Caco-2 (cell line): ENCODE data around the gene NCAM2. TPM values are rescaled to one million over a fixed set of nuclear protein-coding genes. Genes with fewer than 3 reads are reported as not detected.

Experiments
- BruUV-seq: library from RNA; stranded (reverse); fragments of 400-500 nt; replicated peaks from 2 replicates; lab custom pipeline; 2021; lab: Mats Ljungman, UMichigan
- CTCF ChIA-PET: fragments of 300-600 bp; sonication (Branson Sonifier 250); formaldehyde crosslinking; loops from one replicate; lab custom pipeline; 2022; ENCODE audit warnings: antibody characterized with exemption; lab: Charles Lee
- POLR2A ChIA-PET: fragments of 300-600 bp; sonication (Branson Sonifier 250); formaldehyde crosslinking; loops from one replicate; lab custom pipeline; 2022; ENCODE audit warnings: antibody characterized with exemption; lab: Charles Lee
- DNase-seq, 2 experiments: peaks; one replicate each; pipeline versions ENCODE4 v3.0.0 to v3.0.0-alpha.2; 2020 to 2022
- H3K27me3 ChIP-seq: replicated peaks from 2 replicates; pipeline ENCODE4 v1.6.0; 2011; ENCODE audit warnings: low read length; ENCODE audit not compliant: control insufficient read depth, insufficient read depth
- H3K36me3 ChIP-seq: 2 replicates; pipeline ENCODE4 v1.5.1; 2011; ENCODE audit warnings: low read length; ENCODE audit not compliant: control insufficient read depth, insufficient read depth
- H3K4me1 ChIP-seq: fragments of 250-450 bp; sonication (Bioruptor Pico); 2 replicates; pipeline ENCODE4 v1.5.1; 2020; ENCODE audit warnings: mild to moderate bottlenecking
- H3K4me3 ChIP-seq: 2 replicates; pipeline ENCODE4 v1.5.1; 2011; ENCODE audit warnings: low read depth, mild to moderate bottlenecking, control low read depth, low read length
- H3K9me3 ChIP-seq: fragments of 250-450 bp; sonication (Bioruptor Pico); 2 replicates; pipeline ENCODE4 v1.5.1; 2020; ENCODE audit warnings: mild to moderate bottlenecking, moderate library complexity
- H3K27ac Mint-ChIP-seq: one replicate; pipeline ENCODE4 v1.8.0; 2022; ENCODE audit warnings: mixed read lengths; ENCODE audit not compliant: unreplicated experiment
- H3K27me3 Mint-ChIP-seq: one replicate; pipeline ENCODE4 v1.8.0; 2022; ENCODE audit warnings: mixed read lengths; ENCODE audit not compliant: insufficient read depth, unreplicated experiment
- H3K36me3 Mint-ChIP-seq: one replicate; pipeline ENCODE4 v1.8.0; 2022; ENCODE audit warnings: mild to moderate bottlenecking, mixed read lengths; ENCODE audit not compliant: insufficient read depth, unreplicated experiment
- H3K4me1 Mint-ChIP-seq: one replicate; pipeline ENCODE4 v1.8.0; 2022; ENCODE audit warnings: low read depth, mixed read lengths; ENCODE audit not compliant: unreplicated experiment
- H3K4me3 Mint-ChIP-seq: one replicate; pipeline ENCODE4 v1.8.0; 2022; ENCODE audit warnings: mild to moderate bottlenecking, moderate library complexity, mixed read lengths; ENCODE audit not compliant: unreplicated experiment
- H3K9me3 Mint-ChIP-seq: one replicate; pipeline ENCODE4 v1.8.0; 2022; ENCODE audit warnings: mixed read lengths; ENCODE audit not compliant: unreplicated experiment
- CTCF ChIP-seq, 2 experiments: fragments of 200-600 bp in 1 of 2; IDR thresholded peaks; 1 replicate in 1 of 2; 2 replicates in 1 of 2; pipeline versions ENCODE4 v1.5.1 to v1.8.0; 2011 to 2022; ENCODE audit warnings: antibody characterized with exemption in 1 of 2, control low read depth in 1 of 2, inconsistent platforms in 1 of 2, low read depth in 1 of 2, low read length in 1 of 2, mild to moderate bottlenecking in 1 of 2, moderate library complexity in 1 of 2; ENCODE audit not compliant: insufficient read depth in 1 of 2, severe bottlenecking in 1 of 2, unreplicated experiment in 1 of 2
- intact Hi-C: fragments of 100-400 bp; cut with micrococcal nuclease; formaldehyde crosslinking; loops from one replicate; pipeline ENCODE4 v1.10.0; 2022; ENCODE audit not compliant: unreplicated experiment
- total RNA-seq: library from RNA; stranded (reverse); gene quantifications from 2 replicates; pipeline ENCODE4 v1.2.3, GENCODE V29; 2022

Gene NCAM2
- total RNA-seq, 1 experiment from 2014 or later, result not detected

GRCh38 chr21:21247424-21247823 lies 249.2 kb downstream of the NCAM2 start:
- BruUV-seq, result no TSS peak
- intact Hi-C loops, result no loop called here
- no peaks in the 10 kb centered on the region for H3K27me3 ChIP-seq
- H3K27me3 Mint-ChIP-seq, result no peaks in the 10 kb centered on the region
- H3K4me3 ChIP-seq, result no peak overlapping the region
- POLR2A ChIA-PET, result no interaction called here
- H3K9me3 Mint-ChIP-seq, result no peaks in the 10 kb centered on the region
- TF ChIP-seq CTCF (IDR thresholded peaks at IDR 0.05; ENCODE audit: insufficient read depth in 1 of 2, low read depth in 1 of 2, low read length in 1 of 2, severe bottlenecking in 1 of 2, unreplicated experiment in 1 of 2), result no peak
- no peak overlapping the region for H3K4me3 Mint-ChIP-seq
- H3K27ac Mint-ChIP-seq, result no peak overlapping the region
- no peaks in the 10 kb centered on the region for H3K4me1 Mint-ChIP-seq
- no peaks in the 10 kb centered on the region for H3K9me3 ChIP-seq
- CTCF ChIA-PET, result no interaction called here
- no peaks in the 10 kb centered on the region for H3K36me3 ChIP-seq
- no peak for DNase-seq
- H3K4me1 ChIP-seq, result no peaks in the 10 kb centered on the region
- H3K36me3 Mint-ChIP-seq, result no peaks in the 10 kb centered on the region

GRCh38 chr21:21262048-21262447 lies 263.8 kb downstream of the NCAM2 start:
- Histone ChIP-seq H3K4me1 (no peaks in the 10 kb centered on the region), H3K4me3 (no peak overlapping the region), H3K36me3 (no peaks in the 10 kb centered on the region), H3K27me3 (no peaks in the 10 kb centered on the region), H3K9me3 (no peaks in the 10 kb centered on the region)
- H3K27me3 Mint-ChIP-seq, result no peaks in the 10 kb centered on the region
- no peaks in the 10 kb centered on the region for H3K36me3 Mint-ChIP-seq
- no peaks in the 10 kb centered on the region for H3K4me1 Mint-ChIP-seq
- ChIA-PET POLR2A (no interaction called here), CTCF (no interaction called here)
- no peak for TF ChIP-seq CTCF (IDR thresholded peaks at IDR 0.05; ENCODE audit: insufficient read depth in 1 of 2, low read depth in 1 of 2, low read length in 1 of 2, severe bottlenecking in 1 of 2, unreplicated experiment in 1 of 2)
- no peak for DNase-seq
- intact Hi-C loops, result no loop called here
- no peaks in the 10 kb centered on the region for H3K9me3 Mint-ChIP-seq
- BruUV-seq, result no TSS peak
- no peak overlapping the region for H3K27ac Mint-ChIP-seq
- H3K4me3 Mint-ChIP-seq, result no peak overlapping the region

- Histone ChIP-seq H3K4me1 (no peaks in the 10 kb centered on the region), H3K27me3 (no peaks in the 10 kb centered on the region), H3K9me3 (no peaks in the 10 kb centered on the region), H3K4me3 (no peak overlapping the region), H3K36me3 (no peaks in the 10 kb centered on the region)
- H3K36me3 Mint-ChIP-seq, result no peaks in the 10 kb centered on the region
- H3K27me3 Mint-ChIP-seq, result no peaks in the 10 kb centered on the region
- no peak for DNase-seq
- intact Hi-C loops, result no loop called here
- BruUV-seq, result no TSS peak
- no peaks in the 10 kb centered on the region for H3K4me1 Mint-ChIP-seq
- TF ChIP-seq CTCF (IDR thresholded peaks at IDR 0.05; ENCODE audit: insufficient read depth in 1 of 2, low read depth in 1 of 2, low read length in 1 of 2, severe bottlenecking in 1 of 2, unreplicated experiment in 1 of 2), result no peak
- CTCF ChIA-PET, result no interaction called here
- H3K4me3 Mint-ChIP-seq, result no peak overlapping the region
- no peaks in the 10 kb centered on the region for H3K9me3 Mint-ChIP-seq
- H3K27ac Mint-ChIP-seq, result no peak overlapping the region
- POLR2A ChIA-PET, result no interaction called here
Measured at GRCh38 chr21:21268061-21268471, 269.9 kb downstream of the NCAM2 start.
